NCI-H526 treated with DMSO at 0.1 percent for 48 hours (cell line): ENCODE measurements around the gene CYTH4.
"Not testable (repeated sequence)": the region's sequence is repeated elsewhere in the genome, so short reads cannot be mapped to it uniquely, and the experiment has no call there.

Experiments used
- DNase-seq: peaks from one replicate; lab custom pipeline; 2025; lab: John Stamatoyannopoulos, UW

CYTH4 gene, protein sequence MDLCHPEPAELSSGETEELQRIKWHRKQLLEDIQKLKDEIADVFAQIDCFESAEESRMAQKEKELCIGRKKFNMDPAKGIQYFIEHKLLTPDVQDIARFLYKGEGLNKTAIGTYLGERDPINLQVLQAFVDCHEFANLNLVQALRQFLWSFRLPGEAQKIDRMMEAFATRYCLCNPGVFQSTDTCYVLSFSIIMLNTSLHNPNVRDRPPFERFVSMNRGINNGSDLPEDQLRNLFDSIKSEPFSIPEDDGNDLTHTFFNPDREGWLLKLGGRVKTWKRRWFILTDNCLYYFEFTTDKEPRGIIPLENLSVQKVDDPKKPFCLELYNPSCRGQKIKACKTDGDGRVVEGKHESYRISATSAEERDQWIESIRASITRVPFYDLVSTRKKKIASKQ

GRCh38 chr22:37282385-37282677 is at the start of gene CYTH4:
Gene CYTH4, plus strand, starts transcription at chr22:37282508. Its CDS starts 62 bp downstream, at chr22:37282570.
- no peak for DNase-seq

- not testable (repeated sequence) for DNase-seq
These were observed 48.9 kb upstream of the CYTH4 start for GRCh38 chr22:37233371-37233750.

- DNase-seq, result no peak
These were observed 48.3 kb upstream of the CYTH4 start for GRCh38 chr22:37233751-37234631.

DNA sequence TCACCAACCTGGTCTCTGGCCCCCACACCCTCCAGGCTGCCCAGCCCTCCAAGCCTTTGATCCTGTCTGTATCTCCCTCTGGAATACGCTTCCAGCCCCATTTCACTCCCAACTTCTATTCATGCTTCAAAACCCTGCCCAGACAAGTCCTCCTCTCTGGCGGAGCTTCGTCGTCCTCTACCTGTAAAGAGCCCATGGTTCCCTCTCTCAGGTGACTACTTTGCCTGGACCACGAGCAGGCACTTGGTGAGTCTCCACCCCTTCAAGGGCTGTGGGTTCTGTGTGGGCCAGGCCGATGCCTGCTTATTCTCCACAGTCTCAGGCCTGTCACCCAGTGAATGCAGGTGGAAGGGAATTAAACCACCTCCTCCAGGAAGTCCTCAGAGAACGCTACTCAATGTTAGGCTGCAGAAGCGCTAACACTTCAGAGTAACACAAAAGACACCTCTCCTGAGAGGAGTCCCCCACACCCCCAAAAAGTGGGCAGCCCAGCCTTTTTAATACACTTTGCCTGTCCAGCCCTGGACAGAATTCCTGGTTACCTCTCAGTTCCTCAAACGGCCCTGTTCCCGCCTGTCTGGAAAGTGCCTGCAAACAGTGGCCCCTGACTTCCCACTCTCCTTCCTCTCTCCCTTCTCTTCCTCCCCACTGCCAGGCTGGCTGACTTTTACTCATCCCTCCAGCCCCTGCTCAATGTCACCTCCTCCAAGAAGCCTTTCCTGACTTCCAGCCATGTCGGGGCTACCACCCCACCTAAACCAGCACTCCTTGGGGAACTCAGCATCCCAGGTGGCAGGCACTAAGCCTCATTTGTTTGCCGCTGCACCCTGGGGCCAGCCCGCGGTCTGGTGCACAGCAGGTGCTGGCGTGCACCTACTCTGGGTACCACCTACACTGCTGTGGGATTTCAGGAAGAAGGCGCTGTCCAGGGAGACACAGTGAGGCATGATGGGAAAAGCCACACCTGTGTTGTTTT is 47.3 kb upstream of the CYTH4 start:
- DNase-seq, result no peak

- no peak for DNase-seq
These were observed 46.3 kb upstream of the CYTH4 start for GRCh38 chr22:37235897-37236607.

DNA sequence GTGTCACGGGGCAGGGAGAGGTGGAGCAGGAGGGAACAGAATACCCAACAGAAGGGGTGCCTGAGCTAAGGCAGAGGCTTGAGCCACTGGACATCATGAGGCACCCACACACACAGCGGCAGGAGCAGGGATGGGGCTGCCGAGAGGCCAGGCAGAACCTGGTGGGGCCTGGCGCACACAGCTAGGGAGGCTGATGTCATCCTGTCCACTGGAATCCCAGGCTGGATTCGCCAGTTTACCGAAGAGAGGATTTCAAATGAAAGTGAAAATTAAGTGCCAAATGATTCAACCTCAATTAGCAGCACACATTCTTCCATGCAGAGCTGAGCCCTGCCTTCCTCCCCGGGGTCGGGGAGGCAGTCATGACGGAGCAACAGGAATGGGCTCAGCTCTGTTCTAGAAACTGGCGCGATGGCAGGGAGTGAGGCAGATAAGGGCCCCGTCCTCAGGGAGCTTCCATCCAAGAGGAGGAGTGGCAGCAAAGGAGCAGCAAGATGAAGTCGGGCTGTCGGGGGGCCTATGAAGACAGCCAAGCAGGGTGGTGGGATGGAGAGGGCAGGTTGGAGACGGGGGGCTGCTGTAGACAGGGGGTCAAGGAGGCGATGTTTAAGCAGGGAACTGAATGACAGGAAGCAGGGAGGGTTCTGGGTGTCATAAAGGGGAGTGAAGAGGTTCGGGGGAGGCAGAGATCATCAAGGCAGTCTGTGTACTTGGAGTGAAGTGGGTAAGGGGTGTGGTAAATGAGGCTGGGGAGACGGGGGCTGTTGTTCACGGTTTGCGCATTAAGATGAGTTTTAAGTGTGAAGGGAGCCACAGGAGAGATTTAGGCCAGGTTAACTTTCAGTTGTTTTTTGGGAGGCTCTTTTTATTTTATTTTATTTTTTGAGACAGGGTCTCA is 44.7 kb upstream of the CYTH4 start:
- DNase-seq, result no peak

DNA sequence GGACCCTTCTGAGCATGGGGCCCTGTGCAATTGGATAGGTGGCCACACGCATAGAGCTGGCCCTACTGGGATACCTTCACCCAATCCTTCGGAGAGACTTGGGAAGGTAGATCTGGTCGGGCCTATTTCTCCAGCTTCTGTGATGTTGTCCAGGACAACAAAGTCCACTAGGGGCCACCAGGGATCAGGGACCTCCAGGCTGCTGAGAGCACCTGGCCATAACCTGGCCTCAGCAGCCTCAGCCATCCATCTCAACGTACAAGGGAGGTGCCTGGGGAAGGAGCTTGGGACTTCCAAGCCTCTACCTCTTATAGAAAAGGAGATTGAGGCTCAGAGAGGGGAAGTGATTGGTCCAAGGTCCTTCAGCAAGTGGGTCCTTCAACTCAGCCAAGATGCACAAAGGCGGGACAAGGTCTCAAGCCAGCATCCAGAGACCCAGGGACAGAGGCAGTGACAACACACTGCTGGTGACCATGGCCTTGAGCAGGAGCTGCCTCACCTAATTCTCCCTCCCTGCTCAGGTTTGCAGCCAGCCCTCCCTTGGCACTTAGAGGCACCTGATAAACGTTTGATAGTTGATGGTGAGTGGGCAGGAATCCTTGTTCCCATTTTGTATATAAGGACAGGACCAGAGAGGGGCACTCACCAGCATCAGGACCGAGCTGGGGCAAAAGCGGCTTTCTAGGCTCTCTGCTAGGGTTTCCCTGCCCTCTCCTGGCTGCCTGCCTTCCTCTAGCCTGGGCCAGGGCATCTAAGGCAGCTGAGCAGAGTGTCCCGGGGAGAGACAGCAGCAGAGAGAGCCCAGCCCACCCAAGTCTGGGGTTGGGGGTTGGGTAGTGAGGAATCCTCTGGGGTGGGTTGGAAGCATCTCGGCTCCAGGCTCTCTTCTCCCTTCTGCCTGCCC is 42.7 kb upstream of the CYTH4 start:
- no peak for DNase-seq

DNA sequence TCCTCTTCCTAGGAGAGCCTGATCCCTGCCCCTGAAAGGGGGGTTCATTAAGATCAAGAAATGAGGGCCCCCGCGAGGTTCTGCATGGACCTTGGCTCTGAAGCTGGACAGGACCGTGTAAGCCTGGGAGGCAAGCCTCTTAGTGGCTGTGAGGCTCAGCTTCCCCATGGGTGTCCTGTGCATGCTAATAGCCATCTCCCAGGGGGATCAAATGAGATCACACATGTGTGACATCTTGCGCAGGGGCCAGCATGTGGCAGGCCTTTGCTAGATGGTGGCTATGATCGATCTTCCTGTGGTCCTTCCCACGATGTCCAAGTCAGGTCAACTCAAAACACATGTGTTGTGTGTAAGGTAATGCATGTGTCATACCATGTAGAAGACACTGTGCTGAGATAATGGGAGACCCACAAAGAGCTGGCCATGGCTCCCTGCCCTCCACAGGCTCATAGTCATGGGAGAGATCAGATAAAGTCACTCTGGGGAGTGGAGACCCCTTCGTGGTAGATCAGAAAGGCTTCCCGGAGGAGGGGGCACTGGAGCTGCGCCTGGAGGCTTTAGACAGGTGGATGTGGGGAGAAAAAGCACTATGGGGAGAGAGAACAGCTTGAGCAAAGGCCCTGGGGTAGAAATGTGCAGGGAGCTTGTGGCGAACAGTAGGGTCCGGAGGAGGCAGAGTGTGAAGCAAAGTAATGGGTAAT is 41.9 kb upstream of the CYTH4 start:
- DNase-seq, result no peak

GRCh38 chr22:37240941-37241320 is 41.4 kb upstream of the CYTH4 start:
- DNase-seq, result no peak

- DNase-seq, result no peak
These were observed 40.8 kb upstream of the CYTH4 start for GRCh38 chr22:37241351-37242142.

DNA sequence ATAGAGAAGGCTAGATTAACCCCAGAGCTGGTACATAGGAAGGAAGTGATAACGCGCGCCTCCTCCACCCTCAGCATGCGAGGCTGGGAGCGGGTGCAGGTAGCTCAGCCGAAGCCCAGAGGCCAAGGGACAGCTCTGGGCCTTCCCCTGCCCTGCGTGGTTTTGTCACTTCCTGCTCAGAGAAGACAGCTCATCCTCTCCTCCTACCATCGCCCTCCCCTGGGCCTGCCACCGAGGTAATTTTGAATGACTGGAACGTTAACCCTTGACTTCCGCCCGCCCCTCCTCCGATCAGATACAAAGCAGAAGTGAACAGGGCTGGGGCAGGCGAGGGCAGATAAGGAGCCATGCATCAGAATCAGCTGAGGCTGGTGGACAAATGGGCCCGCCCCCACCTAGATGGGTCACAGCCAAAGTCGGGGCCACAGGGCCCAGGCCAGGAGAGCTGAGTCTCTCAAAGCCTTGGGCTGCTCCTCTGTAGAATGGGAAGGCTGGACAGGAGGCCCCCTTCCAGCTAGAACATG is 39.9 kb upstream of the CYTH4 start:
- no peak for DNase-seq

GRCh38 chr22:37243402-37244113 is 38.8 kb upstream of the CYTH4 start:
- no peak for DNase-seq

DNA sequence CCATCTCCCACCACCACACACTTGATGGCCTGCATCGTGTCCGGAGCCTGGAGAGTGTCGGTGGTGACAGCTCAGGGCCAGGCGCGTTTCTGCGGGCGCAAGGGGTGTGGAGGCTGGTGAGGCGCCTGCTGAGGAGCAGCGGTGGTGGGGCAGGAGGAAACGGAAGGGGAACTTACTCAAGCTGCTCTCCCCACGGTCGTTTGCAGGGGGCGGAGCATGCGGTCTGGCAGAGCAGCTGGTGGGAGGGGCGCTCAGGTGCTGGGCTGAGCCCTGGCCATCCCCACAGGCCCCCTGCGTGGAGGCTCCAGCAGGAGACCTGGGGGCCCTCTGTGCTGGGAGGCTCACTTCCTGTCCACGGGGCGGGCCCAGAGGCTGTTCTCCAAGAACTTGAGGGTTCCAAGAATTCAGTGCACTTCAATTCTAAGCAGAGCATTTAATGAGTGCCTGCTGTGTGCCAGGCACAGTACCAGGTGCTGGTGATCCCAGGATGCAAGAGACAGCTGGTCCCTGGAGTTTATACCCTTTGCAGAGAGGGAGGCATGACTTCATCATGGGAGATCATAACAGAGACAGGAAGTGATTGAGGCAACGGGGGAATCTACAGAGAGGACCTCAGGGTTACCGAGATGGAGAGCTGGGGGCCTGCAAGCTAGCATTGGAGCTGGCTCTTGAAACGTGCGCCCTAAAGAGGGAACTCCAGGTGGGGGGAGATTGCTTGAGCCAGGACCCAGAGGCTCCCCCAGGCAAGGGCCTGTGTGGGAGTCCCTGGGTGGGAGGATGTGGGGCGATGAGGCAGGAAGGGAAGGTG is 38.0 kb upstream of the CYTH4 start, which contains the start of gene RAC2:
Gene RAC2 (minus strand): TSS at position 156 of the 808 bp plus-strand sequence. CDS start 121 bp downstream, at position 35.
- no peak for DNase-seq

DNA sequence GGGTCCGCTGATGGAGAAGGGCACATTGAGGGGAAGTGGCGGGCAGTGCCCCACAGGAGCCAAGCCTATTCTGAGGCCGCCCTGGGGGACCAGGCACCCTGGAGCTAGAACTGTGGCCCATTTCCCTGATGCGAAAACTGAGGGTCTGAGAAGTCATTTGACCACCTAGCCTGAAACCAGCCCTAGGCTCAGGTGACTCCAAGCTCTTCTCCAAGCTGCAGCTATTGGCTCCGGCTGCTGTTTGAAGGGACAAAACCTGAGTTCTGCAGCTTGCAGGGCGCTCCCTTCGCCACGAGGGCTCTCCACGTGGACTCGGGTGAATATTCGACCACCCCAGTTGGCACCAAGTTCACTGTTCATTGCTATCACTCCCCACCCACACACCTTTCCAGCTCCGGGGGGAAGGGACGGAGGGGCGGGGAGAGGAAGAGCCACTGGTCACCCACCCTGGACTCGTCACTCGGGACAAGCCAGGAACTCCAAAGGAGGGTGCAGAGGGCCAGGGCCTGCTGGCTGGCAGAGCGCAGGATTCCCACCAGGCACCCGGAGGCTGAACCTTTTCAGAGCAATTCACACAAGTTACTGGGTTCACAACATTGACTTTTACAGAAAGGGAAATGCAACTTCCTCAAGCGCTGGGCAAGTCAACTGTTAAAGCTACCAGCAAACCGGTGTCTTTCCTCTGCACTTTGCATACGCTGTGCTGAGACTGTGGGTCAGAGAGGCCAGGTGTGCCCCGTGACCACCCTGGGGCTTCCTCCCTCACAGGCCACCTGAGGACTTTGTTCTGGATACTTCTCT is 37.2 kb upstream of the CYTH4 start:
- peak; percentile 2 for DNase-seq

- DNase-seq, result no peak
These were observed 36.6 kb upstream of the CYTH4 start for GRCh38 chr22:37245740-37246139.
